ENCODE measurements around the gene SH3PXD2B.
A peak's percentile ranks its signal among the peaks of the same experiment; 100 is the strongest.
"Not testable (repeated sequence)": the region's sequence is repeated elsewhere in the genome, so short reads cannot be mapped to it uniquely, and the experiment has no call there.

The SH3PXD2B gene

GRCh38 chr5:172410662-172411483 lies 43.5 kb downstream of the SH3PXD2B start:
- no peak for TF ChIP-seq CTCF (IDR thresholded peaks at IDR 0.05; ENCODE audit: insufficient read depth, low read depth, low read length, missing control alignments)
- no peak overlapping the region for H3K4me3 ChIP-seq (ENCODE audit: low read length)
- DNase-seq (ENCODE audit: low read depth): no peak

- H3K4me3 ChIP-seq (ENCODE audit: low read length): no peak overlapping the region
- no peak for TF ChIP-seq CTCF (IDR thresholded peaks at IDR 0.05; ENCODE audit: insufficient read depth, low read depth, low read length, missing control alignments)
- DNase-seq (ENCODE audit: low read depth): no peak
Measured at GRCh38 chr5:172410160-172410559, 44.2 kb downstream of the SH3PXD2B start.

- H3K4me3 ChIP-seq (ENCODE audit: low read length); DNase-seq (ENCODE audit: low read depth): not testable (repeated sequence)
Measured at GRCh38 chr5:172409477-172409876, 44.8 kb downstream of the SH3PXD2B start.

GRCh38 chr5:172407822-172408221 lies 46.5 kb downstream of the SH3PXD2B start:
- TF ChIP-seq CTCF (IDR thresholded peaks at IDR 0.05; ENCODE audit: insufficient read depth, low read depth, low read length, missing control alignments): no peak
- DNase-seq (ENCODE audit: low read depth): peak; percentile 85
- H3K4me3 ChIP-seq (ENCODE audit: low read length): no peak overlapping the region

- DNase-seq (ENCODE audit: low read depth): no peak
- no peak for TF ChIP-seq CTCF (IDR thresholded peaks at IDR 0.05; ENCODE audit: insufficient read depth, low read depth, low read length, missing control alignments)
- H3K4me3 ChIP-seq (ENCODE audit: low read length): no peak overlapping the region
Measured at GRCh38 chr5:172407241-172407691, 47.1 kb downstream of the SH3PXD2B start.

GRCh38 chr5:172405226-172406107 lies 48.9 kb downstream of the SH3PXD2B start:
- DNase-seq (ENCODE audit: low read depth): no peak
- no peak overlapping the region for H3K4me3 ChIP-seq (ENCODE audit: low read length)
- TF ChIP-seq CTCF (IDR thresholded peaks at IDR 0.05; ENCODE audit: insufficient read depth, low read depth, low read length, missing control alignments): no peak

- TF ChIP-seq CTCF (IDR thresholded peaks at IDR 0.05; ENCODE audit: insufficient read depth, low read depth, low read length, missing control alignments): no peak
- no peak for DNase-seq (ENCODE audit: low read depth)
- no peak overlapping the region for H3K4me3 ChIP-seq (ENCODE audit: low read length)
Measured at GRCh38 chr5:172404746-172405145, 49.6 kb downstream of the SH3PXD2B start.
